ENCODE results near the gene ZNF574.
"Not testable (repeated sequence)": the region's sequence is repeated elsewhere in the genome, so short reads cannot be mapped to it uniquely, and the experiment has no call there.

The ZNF574 gene

DNA sequence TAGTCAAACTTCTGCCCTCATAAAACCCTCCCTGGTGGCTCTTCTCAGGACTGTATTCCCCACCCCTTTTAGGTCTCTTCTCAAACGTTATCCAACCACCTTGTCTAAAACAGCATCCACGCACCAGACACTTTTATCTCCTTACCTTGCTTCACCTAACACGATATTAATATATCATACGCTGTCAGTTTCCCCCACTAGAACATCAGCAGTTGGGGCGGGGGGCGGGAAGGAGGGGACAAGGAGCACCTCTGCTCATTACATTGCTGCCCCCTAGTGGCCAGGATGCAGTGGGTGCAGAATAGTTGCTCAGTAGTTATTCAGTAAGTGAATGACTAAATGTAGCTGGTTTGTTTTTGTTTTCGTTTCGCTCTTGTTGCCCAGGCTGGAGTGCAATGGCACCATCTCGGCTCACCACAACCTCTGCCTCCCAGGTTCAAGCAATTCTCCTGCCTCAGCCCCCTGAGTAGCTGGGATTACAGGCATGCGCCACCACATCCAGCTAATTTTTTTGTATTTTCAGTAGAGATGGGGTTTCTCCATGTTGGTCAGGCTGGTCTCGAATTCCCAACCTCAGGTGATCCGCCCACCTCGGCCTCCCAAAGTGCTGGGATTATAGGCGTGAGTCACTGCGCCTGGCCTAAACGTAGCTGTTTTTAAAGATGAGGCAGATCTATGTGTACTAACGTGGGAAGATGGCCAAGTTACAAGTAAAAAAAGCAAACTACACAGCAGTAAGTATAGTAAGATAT, 41.1 kb upstream of the ZNF574 start:
- DNase-seq (ENCODE audit: low read depth): peak; percentile 83
- TF ChIP-seq, protein P1, sequence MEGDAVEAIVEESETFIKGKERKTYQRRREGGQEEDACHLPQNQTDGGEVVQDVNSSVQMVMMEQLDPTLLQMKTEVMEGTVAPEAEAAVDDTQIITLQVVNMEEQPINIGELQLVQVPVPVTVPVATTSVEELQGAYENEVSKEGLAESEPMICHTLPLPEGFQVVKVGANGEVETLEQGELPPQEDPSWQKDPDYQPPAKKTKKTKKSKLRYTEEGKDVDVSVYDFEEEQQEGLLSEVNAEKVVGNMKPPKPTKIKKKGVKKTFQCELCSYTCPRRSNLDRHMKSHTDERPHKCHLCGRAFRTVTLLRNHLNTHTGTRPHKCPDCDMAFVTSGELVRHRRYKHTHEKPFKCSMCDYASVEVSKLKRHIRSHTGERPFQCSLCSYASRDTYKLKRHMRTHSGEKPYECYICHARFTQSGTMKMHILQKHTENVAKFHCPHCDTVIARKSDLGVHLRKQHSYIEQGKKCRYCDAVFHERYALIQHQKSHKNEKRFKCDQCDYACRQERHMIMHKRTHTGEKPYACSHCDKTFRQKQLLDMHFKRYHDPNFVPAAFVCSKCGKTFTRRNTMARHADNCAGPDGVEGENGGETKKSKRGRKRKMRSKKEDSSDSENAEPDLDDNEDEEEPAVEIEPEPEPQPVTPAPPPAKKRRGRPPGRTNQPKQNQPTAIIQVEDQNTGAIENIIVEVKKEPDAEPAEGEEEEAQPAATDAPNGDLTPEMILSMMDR (IDR thresholded peaks at IDR 0.05; ENCODE audit: insufficient read depth, low read depth, low read length, missing control alignments): peak; percentile 86
- not testable (repeated sequence) for H3K4me3 ChIP-seq (ENCODE audit: low read depth, low read length)

DNA sequence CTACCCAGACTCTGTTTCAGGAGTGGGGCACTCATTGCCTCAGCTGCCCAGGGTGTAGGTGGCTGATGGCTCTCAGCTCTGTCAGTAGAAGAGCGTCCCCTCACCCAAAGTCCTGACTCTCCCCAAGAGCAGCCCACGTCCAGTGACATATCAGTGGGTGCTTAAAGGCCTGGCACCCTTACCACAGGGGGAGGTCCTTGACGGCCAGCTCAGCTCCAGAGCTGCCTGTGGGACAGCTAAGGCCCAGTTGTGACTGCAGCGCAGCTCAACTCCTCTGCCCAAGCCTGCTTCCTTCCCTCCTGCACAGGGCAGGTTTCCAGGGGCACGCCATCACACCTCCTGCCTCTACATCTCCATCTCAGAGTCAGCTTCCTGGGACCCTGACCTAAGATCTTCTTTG, 38.3 kb upstream of the ZNF574 start:
- H3K4me3 ChIP-seq (ENCODE audit: low read depth, low read length): no peak overlapping the region
- TF ChIP-seq, protein P1 (IDR thresholded peaks at IDR 0.05; ENCODE audit: insufficient read depth, low read depth, low read length, missing control alignments): no peak
- no peak for DNase-seq (ENCODE audit: low read depth)

DNA sequence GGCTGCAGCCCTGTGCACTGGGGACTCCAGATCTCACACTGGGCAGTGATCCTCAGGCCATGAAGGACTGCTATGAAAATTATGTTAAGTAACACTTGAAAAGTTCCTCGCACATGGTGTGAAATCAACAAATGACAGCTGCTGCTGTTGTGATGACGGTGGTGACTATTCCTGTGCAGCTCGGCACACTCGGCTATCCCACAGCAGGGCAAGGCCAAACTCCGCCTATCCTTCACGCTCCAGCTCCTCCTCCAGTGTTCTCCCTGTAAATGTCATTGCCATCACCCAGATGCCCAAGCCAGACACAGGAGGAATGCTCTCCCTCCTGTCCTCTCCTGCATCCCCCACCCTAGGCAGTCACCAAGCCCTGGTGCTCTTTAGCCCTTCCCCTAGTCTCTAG, 37.3 kb upstream of the ZNF574 start:
- TF ChIP-seq, protein P1 (IDR thresholded peaks at IDR 0.05; ENCODE audit: insufficient read depth, low read depth, low read length, missing control alignments): no peak
- DNase-seq (ENCODE audit: low read depth): no peak
- H3K4me3 ChIP-seq (ENCODE audit: low read depth, low read length): no peak overlapping the region

DNA sequence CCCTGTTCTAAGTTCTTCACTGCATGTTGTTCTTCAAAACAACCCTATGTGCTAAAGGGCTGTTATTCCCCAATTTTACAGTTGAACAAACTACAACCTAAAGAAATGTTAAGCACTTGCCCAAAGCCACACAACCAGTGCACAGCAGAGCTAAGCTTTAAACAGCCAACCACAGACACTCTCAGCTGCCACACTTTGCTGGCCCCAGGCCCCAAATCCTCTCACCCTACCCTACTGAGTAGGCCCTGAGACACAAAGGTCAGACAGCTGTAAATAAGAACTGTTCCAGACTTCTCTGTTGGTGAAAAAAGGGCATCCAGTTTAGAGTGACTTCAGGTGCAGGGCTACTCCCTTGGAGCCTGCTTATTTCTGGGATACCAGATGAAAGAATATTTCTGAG, 35.9 kb upstream of the ZNF574 start:
- no peak overlapping the region for H3K4me3 ChIP-seq (ENCODE audit: low read depth, low read length)
- no peak for DNase-seq (ENCODE audit: low read depth)
- TF ChIP-seq, protein P1 (IDR thresholded peaks at IDR 0.05; ENCODE audit: insufficient read depth, low read depth, low read length, missing control alignments): no peak

DNA sequence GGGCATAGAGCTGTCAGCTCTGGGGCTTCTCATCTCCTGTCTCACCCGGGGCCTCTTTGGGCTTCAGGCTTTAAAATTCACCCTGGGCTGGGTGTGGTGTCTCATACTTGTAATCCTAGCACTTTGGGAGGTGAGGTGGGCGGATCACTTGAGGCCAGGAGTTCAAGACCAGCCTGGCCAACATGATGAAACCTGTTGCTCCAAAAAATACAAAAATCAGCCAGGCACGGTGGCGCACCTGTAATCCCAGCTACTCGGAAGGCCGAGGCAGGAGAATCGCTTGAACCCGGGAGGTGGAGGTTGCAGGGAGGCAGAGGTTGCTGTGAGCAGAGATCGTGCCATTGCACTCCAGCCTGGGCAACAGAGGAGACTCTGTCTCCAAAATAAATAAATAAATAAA, 35.5 kb upstream of the ZNF574 start:
- DNase-seq (ENCODE audit: low read depth): not testable (repeated sequence)

DNA sequence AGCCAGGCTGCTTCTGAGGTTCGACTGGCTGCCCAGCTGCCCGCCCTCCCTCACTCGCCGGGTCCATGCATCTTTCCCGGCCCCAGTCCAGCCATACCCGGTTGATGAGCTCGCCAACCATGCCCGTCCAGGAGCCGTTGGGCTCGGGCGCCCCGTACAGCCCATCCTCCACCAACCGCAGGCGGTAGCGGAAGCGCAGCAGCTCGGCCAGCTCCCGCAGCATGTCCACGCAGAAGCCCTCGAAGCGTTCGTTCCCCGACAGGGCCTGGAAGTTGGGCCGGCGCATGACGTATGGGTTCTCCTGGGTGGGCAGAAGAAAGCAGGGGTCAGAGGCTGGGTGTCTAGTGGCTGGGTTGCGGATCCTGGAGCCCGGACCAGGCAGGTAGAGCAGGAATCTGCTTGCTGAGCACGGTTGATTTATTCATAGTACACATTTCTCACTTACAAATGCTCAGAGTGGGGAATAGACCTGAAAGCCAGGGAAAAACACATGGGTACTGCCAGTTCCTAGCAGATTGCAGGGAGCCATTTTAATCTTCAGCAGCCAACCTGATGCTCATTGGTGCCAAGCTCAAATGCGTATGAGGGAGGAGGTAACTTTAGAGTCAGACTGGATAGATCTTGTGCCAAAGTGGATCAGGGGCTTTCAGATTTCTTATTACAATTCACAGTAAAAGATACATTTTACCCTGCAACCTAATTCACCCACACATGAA, 33.4 kb upstream of the ZNF574 start:
- no peak overlapping the region for H3K4me3 ChIP-seq (ENCODE audit: low read depth, low read length)
- DNase-seq (ENCODE audit: low read depth): no peak
- TF ChIP-seq, protein P1 (IDR thresholded peaks at IDR 0.05; ENCODE audit: insufficient read depth, low read depth, low read length, missing control alignments): no peak

More for the DNA sequence above, 35.5 kb upstream of the ZNF574 start:
- not testable (repeated sequence) for H3K4me3 ChIP-seq (ENCODE audit: low read depth, low read length)

DNA sequence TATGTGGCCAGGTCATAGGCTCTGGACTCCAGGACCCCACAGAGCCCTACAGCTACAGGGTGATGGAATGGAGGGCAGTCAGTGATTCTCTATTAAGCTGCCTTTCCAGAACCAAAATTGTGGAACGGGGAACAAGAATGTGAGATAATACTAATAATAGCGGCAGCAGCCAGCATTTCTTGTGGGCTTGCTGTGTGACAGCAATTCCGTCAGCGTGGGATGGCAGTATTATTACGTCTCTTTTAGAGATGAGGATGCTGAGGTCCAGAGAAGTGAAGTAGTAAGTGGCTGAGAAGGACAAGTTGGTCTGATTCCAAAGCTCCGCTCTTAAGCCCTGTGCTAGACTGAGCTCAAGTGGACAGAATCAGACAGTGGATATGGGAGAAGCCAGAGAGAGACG, 30.4 kb upstream of the ZNF574 start:
- no peak overlapping the region for H3K4me3 ChIP-seq (ENCODE audit: low read depth, low read length)
- DNase-seq (ENCODE audit: low read depth): no peak
- TF ChIP-seq, protein P1 (IDR thresholded peaks at IDR 0.05; ENCODE audit: insufficient read depth, low read depth, low read length, missing control alignments): no peak
